ENCODE results near the gene DAPK1.

Gene DAPK1

DNA sequence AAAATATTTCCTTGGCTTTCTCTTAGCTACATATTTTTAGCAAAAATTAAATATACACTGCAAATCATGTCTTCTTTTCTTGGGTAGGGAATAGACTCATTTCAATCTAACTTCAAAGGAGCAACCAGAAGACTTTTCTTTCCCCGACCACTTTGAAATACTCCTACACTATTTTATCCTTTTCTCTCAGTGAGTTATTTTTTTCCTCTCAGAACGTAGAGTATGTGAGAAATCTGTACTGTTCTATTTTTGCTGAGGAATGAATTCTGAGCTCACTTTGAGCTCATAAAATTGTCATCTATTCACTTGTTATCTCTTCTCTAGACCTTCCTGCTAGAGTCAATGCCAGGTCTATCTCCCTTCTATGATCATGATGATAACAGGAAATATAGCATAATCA is 22.2 kb upstream of the DAPK1 start:
- no peak overlapping the region for H3K9ac ChIP-seq
- no peak overlapping the region for H3K27ac ChIP-seq
- no peaks in the 10 kb centered on the region for H3K9me3 ChIP-seq
- no peak for TF ChIP-seq Cebpa-rat (IDR thresholded peaks at IDR 0.05)
- H3K4me3 ChIP-seq, result no peak overlapping the region
- no peaks in the 10 kb centered on the region for H4K20me1 ChIP-seq
- H3K4me1 ChIP-seq, result peaks cover 15% of the 10 kb centered on the region
- no peaks in the 10 kb centered on the region for H3K36me3 ChIP-seq
- H3K4me2 ChIP-seq, result no peak overlapping the region
- H3K27me3 ChIP-seq, result no peaks in the 10 kb centered on the region

DNA sequence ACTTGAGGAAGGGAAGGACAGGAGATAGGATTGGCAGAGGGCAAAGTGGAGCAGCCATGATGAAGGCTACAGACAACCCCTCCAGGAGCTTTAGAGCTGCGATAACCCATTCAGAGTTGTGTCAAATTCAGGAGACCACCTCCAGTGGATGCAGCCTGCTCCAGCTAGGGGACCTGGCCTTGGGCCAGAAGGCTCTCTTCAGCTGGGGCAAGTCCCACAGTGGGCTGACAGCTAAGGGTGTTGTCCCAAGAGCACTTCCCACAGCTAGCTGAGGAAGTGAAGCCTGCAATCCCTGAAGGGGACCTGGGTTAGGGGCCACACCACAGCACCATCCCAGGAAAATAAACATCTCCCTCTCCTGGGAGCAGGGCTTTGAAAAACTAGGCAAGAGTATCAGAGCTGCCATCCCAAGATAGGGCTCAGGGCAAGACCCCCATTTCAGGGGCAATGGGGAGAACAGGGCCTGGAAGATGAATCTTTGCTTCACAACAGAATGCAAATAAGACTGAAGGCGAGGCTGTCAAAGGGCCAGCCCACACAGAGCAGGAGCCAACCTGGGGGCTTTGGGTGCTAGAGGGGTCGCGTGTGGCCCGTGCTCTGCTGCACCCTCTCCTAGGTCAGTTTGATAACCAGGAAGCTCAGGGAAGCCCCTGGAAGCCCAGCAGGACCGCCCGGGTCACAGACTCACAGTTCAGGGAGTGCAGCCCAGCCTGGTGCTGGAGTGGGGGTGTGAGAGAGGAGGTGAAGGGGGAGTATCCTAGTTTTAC is 19.3 kb upstream of the DAPK1 start:
- H3K27me3 ChIP-seq, result no peaks in the 10 kb centered on the region
- H3K9ac ChIP-seq, result no peak overlapping the region
- no peak for TF ChIP-seq Cebpa-rat (IDR thresholded peaks at IDR 0.05)
- H3K9me3 ChIP-seq, result no peaks in the 10 kb centered on the region
- H3K4me2 ChIP-seq, result no peak overlapping the region
- H3K36me3 ChIP-seq, result no peaks in the 10 kb centered on the region
- no peak overlapping the region for H3K27ac ChIP-seq
- peaks cover 15% of the 10 kb centered on the region for H3K4me1 ChIP-seq
- no peaks in the 10 kb centered on the region for H4K20me1 ChIP-seq
- H3K4me3 ChIP-seq, result no peak overlapping the region

DNA sequence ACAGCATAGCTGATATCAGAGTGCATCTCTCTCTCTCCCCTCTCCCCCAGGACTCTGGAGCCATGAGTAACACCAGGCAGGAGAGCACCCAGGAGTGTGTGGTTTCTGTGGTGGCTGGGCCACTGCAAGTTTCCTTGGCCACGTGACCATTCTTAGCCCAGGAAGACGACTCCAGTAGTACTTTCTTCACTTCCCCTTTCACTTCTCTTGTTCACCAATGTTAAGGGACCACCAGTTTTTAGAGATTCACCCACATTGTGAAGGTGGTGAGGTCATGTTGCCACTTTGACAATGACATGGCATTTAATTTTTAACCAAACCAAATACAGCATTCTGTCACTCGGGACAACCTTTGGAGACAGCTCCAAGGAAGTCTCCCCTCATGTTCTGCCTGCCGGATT is 17.9 kb upstream of the DAPK1 start:
- Histone ChIP-seq H3K27me3 (no peaks in the 10 kb centered on the region), H3K36me3 (no peaks in the 10 kb centered on the region), H3K4me1 (peaks cover 15% of the 10 kb centered on the region), H3K9ac (no peak overlapping the region), H3K27ac (peak overlapping the region; percentile 36; the same call in 1 of the 2 replicates), H4K20me1 (no peaks in the 10 kb centered on the region), H3K4me3 (no peak overlapping the region), H3K4me2 (peak overlapping the region; percentile 49), H3K9me3 (no peaks in the 10 kb centered on the region)
- TF ChIP-seq Cebpa-rat (IDR thresholded peaks at IDR 0.05), result no peak

DNA sequence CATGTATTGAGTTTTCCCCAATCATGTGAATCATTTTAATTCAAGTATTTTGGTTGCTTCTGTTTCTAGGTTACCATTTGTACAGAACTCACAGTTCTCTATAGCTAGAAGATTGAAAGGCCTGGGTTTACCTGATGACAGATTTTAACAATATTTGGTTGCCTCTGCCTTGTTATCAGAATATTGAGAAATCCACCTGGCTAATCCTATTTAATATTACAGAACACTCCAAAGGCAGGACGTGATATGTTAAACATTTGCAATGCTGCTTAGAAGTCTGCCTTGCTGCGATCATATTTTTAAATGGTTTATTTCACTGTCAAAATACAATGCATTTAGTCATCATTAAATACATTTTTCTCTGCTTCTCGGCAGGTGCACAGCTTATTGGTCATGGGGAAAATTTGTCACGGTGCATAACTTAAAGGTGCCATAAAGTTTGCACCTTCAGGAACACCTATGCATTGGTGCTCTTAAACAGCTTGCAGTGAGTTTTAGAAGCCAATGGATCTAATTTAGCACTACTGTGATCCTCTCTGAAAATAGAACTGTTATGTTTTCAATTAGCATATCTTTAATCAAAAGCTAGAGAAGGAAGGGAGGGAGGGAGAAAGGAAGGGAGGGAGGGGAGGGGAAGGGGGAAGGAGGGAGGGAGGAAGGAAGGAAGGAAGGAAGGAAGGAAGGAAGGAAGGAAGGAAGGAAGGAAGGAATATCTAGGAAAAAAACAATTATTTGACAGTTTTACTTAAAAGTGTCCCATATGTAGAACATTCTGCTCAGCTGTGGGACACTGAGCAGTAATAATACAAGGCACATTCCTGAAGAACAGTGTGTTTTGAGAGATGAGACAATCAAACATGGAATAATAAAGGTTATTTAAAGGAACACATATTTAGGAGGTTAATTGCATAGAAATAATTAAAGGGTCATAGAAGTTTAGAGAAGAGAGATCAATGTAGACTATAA is 15.5 kb upstream of the DAPK1 start:
- Histone ChIP-seq H3K27me3 (no peaks in the 10 kb centered on the region), H3K4me3 (no peak overlapping the region), H3K27ac (no peak overlapping the region), H3K4me2 (no peak overlapping the region), H3K9me3 (no peaks in the 10 kb centered on the region), H3K4me1 (peaks cover 15% of the 10 kb centered on the region), H3K36me3 (no peaks in the 10 kb centered on the region), H3K9ac (no peak overlapping the region), H4K20me1 (no peaks in the 10 kb centered on the region)
- TF ChIP-seq Cebpa-rat (IDR thresholded peaks at IDR 0.05), result no peak

DNA sequence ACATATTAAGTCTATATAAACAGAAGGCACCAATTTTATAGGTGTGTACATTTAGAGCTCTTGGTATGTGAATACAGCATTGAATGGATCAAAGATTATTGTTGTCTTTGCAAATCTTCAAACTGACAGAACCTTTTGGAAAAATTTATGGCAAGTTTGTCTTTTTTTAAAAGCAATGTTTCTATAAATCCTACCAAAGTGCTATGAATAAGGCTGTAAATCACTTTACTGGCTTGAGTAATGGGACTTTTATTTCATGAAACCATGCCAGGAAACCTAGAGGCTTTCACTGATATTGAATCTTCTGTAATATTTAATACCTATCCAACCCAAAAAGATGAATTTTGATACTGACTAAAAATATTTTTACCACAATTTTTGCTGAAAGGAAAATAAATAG is 7.4 kb upstream of the DAPK1 start:
- Histone ChIP-seq H3K27ac (no peak overlapping the region), H3K27me3 (no peaks in the 10 kb centered on the region), H3K4me2 (no peak overlapping the region), H3K4me1 (peaks cover 20% of the 10 kb centered on the region; the same call in 1 of the 2 replicates), H4K20me1 (no peaks in the 10 kb centered on the region), H3K4me3 (no peak overlapping the region), H3K9me3 (no peaks in the 10 kb centered on the region), H3K9ac (no peak overlapping the region), H3K36me3 (no peaks in the 10 kb centered on the region)
- no peak for TF ChIP-seq Cebpa-rat (IDR thresholded peaks at IDR 0.05)

DNA sequence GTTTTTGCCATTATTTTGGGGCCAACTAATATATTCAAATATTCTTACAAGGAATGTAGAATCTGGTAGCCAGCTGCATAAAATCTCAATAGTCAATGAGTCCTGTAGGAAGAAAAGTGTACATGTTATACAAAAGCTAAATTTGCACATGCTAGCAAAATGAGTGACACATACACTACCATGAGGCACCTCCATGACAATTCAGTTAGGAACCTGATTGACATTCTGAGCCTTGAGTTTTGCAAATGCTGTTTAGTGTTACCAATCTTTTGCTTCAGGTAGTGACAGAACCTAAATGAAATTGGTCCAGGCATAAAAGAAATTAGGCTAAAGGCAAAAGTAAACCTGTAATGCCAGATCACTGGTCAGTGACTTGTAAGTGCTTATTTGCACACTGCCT is 6.8 kb upstream of the DAPK1 start:
- Histone ChIP-seq H3K9ac (no peak overlapping the region), H4K20me1 (no peaks in the 10 kb centered on the region), H3K9me3 (no peaks in the 10 kb centered on the region), H3K27me3 (no peaks in the 10 kb centered on the region), H3K27ac (no peak overlapping the region), H3K4me2 (no peak overlapping the region), H3K4me3 (no peak overlapping the region), H3K4me1 (peaks cover 21% of the 10 kb centered on the region; the same call in 1 of the 2 replicates), H3K36me3 (no peaks in the 10 kb centered on the region)
- TF ChIP-seq Cebpa-rat (IDR thresholded peaks at IDR 0.05), result no peak

DNA sequence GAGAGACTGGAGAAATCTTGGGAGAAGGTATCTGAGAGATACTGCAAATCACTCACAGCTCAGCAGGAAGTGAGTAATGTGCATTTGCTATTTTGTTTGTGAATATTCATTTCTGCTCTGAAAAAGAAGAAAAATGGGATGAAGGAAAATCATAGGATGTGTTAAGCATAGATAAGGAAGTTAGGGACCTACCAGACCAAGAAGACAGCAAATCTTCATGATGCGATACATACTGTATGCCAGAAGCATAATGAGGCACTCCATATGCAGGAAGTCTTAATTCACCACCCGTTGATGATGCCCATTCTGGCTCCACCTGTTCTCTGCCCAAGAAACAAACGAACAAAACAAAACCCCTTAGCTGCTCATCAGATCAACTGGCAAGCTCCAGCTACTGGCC is 6.1 kb upstream of the DAPK1 start:
- no peak overlapping the region for H3K9ac ChIP-seq
- H3K4me3 ChIP-seq, result no peak overlapping the region
- peaks cover 3% of the 10 kb centered on the region for H3K27me3 ChIP-seq
- H4K20me1 ChIP-seq, result no peaks in the 10 kb centered on the region
- no peak for TF ChIP-seq Cebpa-rat (IDR thresholded peaks at IDR 0.05)
- H3K4me1 ChIP-seq, result peaks cover 21% of the 10 kb centered on the region; the same call in 1 of the 2 replicates
- no peaks in the 10 kb centered on the region for H3K9me3 ChIP-seq
- no peak overlapping the region for H3K4me2 ChIP-seq
- H3K27ac ChIP-seq, result no peak overlapping the region
- no peaks in the 10 kb centered on the region for H3K36me3 ChIP-seq

DNA sequence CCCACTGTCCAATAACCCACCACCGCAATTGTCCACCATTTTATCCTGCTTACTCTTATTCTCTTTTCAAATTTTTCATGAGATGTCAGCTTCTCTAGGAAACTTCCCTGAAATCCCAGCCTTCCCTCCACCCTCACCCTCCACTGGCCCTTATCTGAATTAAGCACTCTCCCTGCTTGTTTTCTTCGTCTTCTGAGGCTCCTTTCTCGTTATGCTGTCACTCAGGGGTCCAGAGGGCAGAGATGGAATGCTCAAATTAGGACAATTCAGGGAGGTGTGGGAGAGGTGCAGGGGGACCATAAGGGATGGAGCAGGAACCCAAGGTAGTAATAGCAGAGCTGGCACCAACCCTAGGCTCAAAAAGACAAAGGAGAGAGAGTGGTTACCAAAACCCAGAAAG is 5.0 kb upstream of the DAPK1 start:
- Histone ChIP-seq H3K9ac (no peak overlapping the region), H3K4me1 (peaks cover 25% of the 10 kb centered on the region), H3K27me3 (peaks cover 14% of the 10 kb centered on the region), H3K4me3 (no peak overlapping the region), H3K4me2 (no peak overlapping the region), H3K27ac (no peak overlapping the region), H4K20me1 (0 out of 2 replicates have a peak, but pooled peaks cover 2% of the 10 kb centered on the region), H3K36me3 (no peaks in the 10 kb centered on the region), H3K9me3 (peaks cover 3% of the 10 kb centered on the region)
- no peak for TF ChIP-seq Cebpa-rat (IDR thresholded peaks at IDR 0.05)

DNA sequence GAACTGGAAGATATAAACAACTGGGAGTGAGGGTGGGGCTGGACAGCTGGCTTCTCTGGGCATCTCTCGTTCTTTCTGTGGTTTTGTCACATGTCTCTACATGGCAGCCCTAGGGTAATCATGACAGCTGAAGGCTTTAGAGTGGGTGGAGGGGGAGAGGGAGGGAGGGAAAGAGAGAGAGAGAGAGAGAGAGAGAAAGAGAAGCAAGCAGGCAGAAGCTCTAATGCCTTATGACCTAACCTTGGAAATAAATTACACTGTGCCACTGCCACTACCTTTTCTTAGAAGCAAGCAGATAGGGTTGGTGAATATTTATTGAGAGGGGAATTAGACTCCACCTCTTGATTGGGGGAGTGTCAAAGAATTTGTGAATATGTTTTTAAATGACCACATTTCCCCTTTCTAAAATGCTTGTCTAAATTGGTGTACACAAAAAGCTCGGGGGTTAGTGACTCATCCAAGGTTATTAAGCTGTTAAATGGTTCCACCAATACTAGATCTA is 2.6 kb upstream of the DAPK1 start:
- Histone ChIP-seq H3K9me3 (peaks cover 14% of the 10 kb centered on the region), H4K20me1 (peaks cover 15% of the 10 kb centered on the region), H3K9ac (no peak overlapping the region), H3K4me1 (peaks cover 35% of the 10 kb centered on the region), H3K27me3 (peaks cover 38% of the 10 kb centered on the region), H3K27ac (no peak overlapping the region), H3K4me3 (no peak overlapping the region), H3K36me3 (no peaks in the 10 kb centered on the region), H3K4me2 (peak overlapping the region; percentile 23; the same call in 1 of the 2 replicates)
- no peak for TF ChIP-seq Cebpa-rat (IDR thresholded peaks at IDR 0.05)

Data from BLaER1 (cell line).